Prostate gland (tissue), 2 donors: ENCODE results near the gene ADAM8. TPM values are rescaled to one million over a fixed set of nuclear protein-coding genes. Genes with fewer than 3 reads are reported as not detected.

Experiments used
- DNase-seq: peaks from one replicate; pipeline ENCODE4 v3.0.0-alpha.2; 2019; ENCODE audit warnings: low spot score
- H3K27ac ChIP-seq, 2 donors: fragments of 200-600 bp; sonication (generic); 2 replicates each; pipeline ENCODE4 v1.5.1; 2017 to 2019
- H3K27me3 ChIP-seq: fragments of 200-600 bp; sonication (generic); replicated peaks from 2 replicates; pipeline ENCODE4 v1.5.1; 2019; ENCODE audit not compliant: insufficient read depth
- H3K36me3 ChIP-seq, 2 donors: fragments of 200-600 bp; sonication (generic); 1 replicate in 1 of 2; 2 replicates in 1 of 2; pipeline versions ENCODE4 v1.5.1 to v1.8.1; 2017 to 2019
- H3K4me1 ChIP-seq: fragments of 200-600 bp; sonication (generic); replicated peaks from 2 replicates; pipeline ENCODE4 v1.5.1; 2019
- H3K4me3 ChIP-seq, 2 donors: fragments of 200-600 bp; sonication (generic); 2 replicates each; pipeline ENCODE4 v1.5.1; 2017 to 2019
- H3K9me3 ChIP-seq: fragments of 200-600 bp; sonication (generic); 2 replicates; pipeline ENCODE4 v1.5.1; 2017
- CTCF ChIP-seq, 4 experiments: fragments of 200-600 bp in 2 of 4; fragments of 450-650 bp in 2 of 4; sonication (generic) in 2 of 4; IDR thresholded peaks; 1 replicate in 3 of 4; 2 replicates in 1 of 4; pipeline ENCODE4 v1.5.1; 2016 to 2019; ENCODE audit warnings: antibody characterized with exemption in 4 of 4, mild to moderate bottlenecking in 2 of 4, moderate library complexity in 2 of 4
- POLR2A ChIP-seq: fragments of 450-650 bp; IDR thresholded peaks from one replicate; pipeline ENCODE4 v1.6.1; 2016; ENCODE audit warnings: antibody characterized with exemption, mild to moderate bottlenecking
- POLR2AphosphoS5 ChIP-seq: sonication (generic); formaldehyde crosslinking; IDR thresholded peaks from one replicate; pipeline ENCODE4 v1.6.1; 2017; ENCODE audit warnings: antibody characterized with exemption
- WGBS: methylation state at CpG from one replicate; pipeline ENCODE4 v1.1.5; 2018; 5-methylcytosine and 5-hydroxymethylcytosine counted together
- intact Hi-C: fragments of 100-400 bp; cut with DNase I; formaldehyde crosslinking; loops from one replicate; pipeline ENCODE4 v1.14.2; 2022
- total RNA-seq, 2 donors: library from RNA; depleted of rRNA; stranded (reverse); fragments of >200 nt; gene quantifications; one replicate each; pipeline ENCODE4 v1.1.0, GENCODE V29; 2016

Gene ADAM8
- total RNA-seq, 2 donors from 2014 or later = 7.2 to 7.4 TPM

DNA sequence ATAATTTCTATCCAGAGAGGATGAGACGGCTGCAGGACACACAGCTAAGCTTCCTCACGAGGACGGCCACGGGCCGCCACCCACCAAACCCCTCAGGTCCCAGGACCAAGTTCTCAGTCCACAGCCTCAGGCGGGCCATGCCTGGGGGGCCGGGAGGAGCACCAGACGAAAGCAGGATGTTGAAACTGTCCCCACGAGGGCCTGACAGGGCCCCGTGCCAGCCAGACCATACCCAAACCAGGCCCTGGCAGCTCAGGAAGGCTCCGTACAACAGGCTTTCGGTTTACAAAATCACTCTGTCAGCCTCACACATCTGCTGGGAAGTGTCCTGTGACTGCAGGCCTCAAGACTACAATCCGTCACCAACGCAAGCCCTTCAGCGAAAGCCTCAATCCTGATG lies 17.5 kb upstream of the ADAM8 start:
- Histone ChIP-seq H3K27ac (no peak overlapping the region), H3K4me1 (no peaks in the 10 kb centered on the region), H3K4me3 (no peak overlapping the region), H3K36me3 (peaks cover 28 to 30% of the 10 kb centered on the region in 2 donors), H3K27me3 (no peaks in the 10 kb centered on the region), H3K9me3 (no peaks in the 10 kb centered on the region)
- intact Hi-C loops = no loop called here
- 82% methylated on average over 15 of the region's 15 CpGs for WGBS
- DNase-seq = no peak
- no peak for TF ChIP-seq POLR2A
- TF ChIP-seq CTCF (IDR thresholded peaks at IDR 0.05) = no peak
- no peak for TF ChIP-seq POLR2AphosphoS5

DNA sequence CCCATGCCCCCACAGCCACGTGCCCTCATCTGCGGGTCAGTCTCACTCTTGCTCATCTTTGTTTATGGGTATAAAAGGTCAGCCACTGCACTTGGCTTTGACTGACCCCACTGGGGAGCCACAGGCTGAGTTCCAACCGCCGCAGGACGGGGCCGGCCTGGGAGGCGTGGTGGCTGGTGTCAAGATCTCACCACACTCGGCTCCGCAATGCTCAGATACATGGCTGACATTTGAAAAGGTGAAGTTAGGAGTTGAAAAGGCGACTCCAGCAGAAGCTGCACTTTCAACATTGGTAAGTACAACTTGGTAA lies 17.1 kb upstream of the ADAM8 start:
- Histone ChIP-seq H3K4me3 (no peak overlapping the region), H3K36me3 (peaks cover 25 to 30% of the 10 kb centered on the region in 2 donors), H3K27ac (no peak overlapping the region), H3K9me3 (no peaks in the 10 kb centered on the region), H3K27me3 (no peaks in the 10 kb centered on the region), H3K4me1 (no peaks in the 10 kb centered on the region)
- TF ChIP-seq POLR2AphosphoS5 (no peak), POLR2A (no peak), CTCF (IDR thresholded peaks at IDR 0.05) (no peak)
- WGBS = 93% methylated on average over 10 of the region's 10 CpGs
- DNase-seq = no peak
- intact Hi-C loops = no loop called here

GRCh38 chr10:133292919-133293809 lies 16.5 kb upstream of the ADAM8 start:
- Histone ChIP-seq H3K36me3 (peaks cover 25 to 26% of the 10 kb centered on the region in 2 donors), H3K9me3 (no peaks in the 10 kb centered on the region), H3K27me3 (no peaks in the 10 kb centered on the region), H3K4me3 (no peak overlapping the region), H3K27ac (no peak overlapping the region), H3K4me1 (no peaks in the 10 kb centered on the region)
- no peak for DNase-seq
- WGBS = 92% methylated on average over 34 of the region's 38 CpGs
- intact Hi-C loops = no loop called here
- TF ChIP-seq CTCF (IDR thresholded peaks at IDR 0.05) (no peak), POLR2AphosphoS5 (no peak), POLR2A (no peak)

DNA sequence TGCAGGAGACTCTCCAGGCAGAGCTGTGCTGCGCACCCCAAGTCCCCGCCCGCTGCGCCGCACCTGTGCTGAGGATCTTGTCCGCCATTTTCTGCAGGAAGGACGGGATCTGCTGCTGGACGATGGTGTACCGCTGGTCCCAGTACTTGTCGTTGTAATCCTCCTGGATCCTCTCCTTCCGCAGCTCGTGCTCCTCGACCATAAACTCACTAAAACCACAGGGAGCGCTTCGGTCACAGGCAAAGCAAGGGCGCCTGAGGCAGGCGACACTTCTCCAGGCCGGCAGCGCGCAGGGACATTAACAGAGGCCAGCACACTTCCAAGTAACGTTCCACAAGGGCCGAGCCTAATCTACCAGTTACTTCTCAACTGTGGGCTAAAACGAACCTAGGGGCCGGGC lies 13.1 kb upstream of the ADAM8 start:
- DNase-seq = no peak
- WGBS = 94% methylated on average over 24 of the region's 24 CpGs
- Histone ChIP-seq H3K36me3 (peaks cover 24 to 29% of the 10 kb centered on the region in 2 donors), H3K4me1 (no peaks in the 10 kb centered on the region), H3K27me3 (no peaks in the 10 kb centered on the region), H3K4me3 (no peak overlapping the region), H3K9me3 (no peaks in the 10 kb centered on the region), H3K27ac (no peak overlapping the region)
- no peak for TF ChIP-seq POLR2AphosphoS5
- no peak for TF ChIP-seq POLR2A
- no peak for TF ChIP-seq CTCF (IDR thresholded peaks at IDR 0.05)
- intact Hi-C loops = no loop called here
